ENCODE measurements around the gene CENPC. TPM values are rescaled to one million over a fixed set of nuclear protein-coding genes. Genes with fewer than 3 reads are reported as not detected.

Gene CENPC
- polyA plus RNA-seq, 1 of the 3 experiments (the other 2 are of a cell fraction) = 2.2 TPM

GRCh38 chr4:67550451-67550850 lies 5.1 kb upstream of the CENPC start:
- DNase-seq = no peak
- ChIA-PET POLR2A (no interaction called here), CTCF (interaction anchor here (0.6 to 1.8 kb wide), 4 partner anchors 11 to 164 kb away, joined by 3 read pairs; no protein-coding TSS in a partner anchor)
- Histone ChIP-seq H4K20me1 (ENCODE audit: insufficient read depth) (no peaks in the 10 kb centered on the region), H3K4me1 (ENCODE audit: control insufficient read depth in 1 of 2, insufficient read depth in 2 of 2, low read depth in 1 of 2, low read length in 1 of 2) (no peaks in the 10 kb centered on the region; a peak in 1 of 4 replicates), H2AFZ (ENCODE audit: low read depth) (no peak overlapping the region), H3K36me3 (replicated peaks in 1 of 2; ENCODE audit: control insufficient read depth in 1 of 2, insufficient read depth in 2 of 2, low read length in 1 of 2) (no peaks in the 10 kb centered on the region), H3K4me3 (ENCODE audit: low read depth in 2 of 2, low read length in 1 of 2) (no peak overlapping the region), H3K27ac (ENCODE audit: low read depth in 2 of 2, low read length in 1 of 2) (no peak overlapping the region), H3K9ac (no peak overlapping the region), H3K27me3 (ENCODE audit: insufficient read depth) (no peaks in the 10 kb centered on the region), H3F3A (replicated peaks; ENCODE audit: insufficient read depth) (peaks cover 8% of the 10 kb centered on the region), H3K9me2 (no peaks in the 10 kb centered on the region), H3K79me2 (ENCODE audit: insufficient read depth) (no peaks in the 10 kb centered on the region), H3K9me3 (no peaks in the 10 kb centered on the region), H3K4me2 (no peak overlapping the region)
- TF ChIP-seq RCOR1 (IDR thresholded peaks at IDR 0.05; ENCODE audit: low read length) (no peak), RAD21 (IDR thresholded peaks at IDR 0.05; ENCODE audit: low read length) (no peak), ELF1 (IDR thresholded peaks at IDR 0.05) (no peak), YY1 (IDR thresholded peaks at IDR 0.05; ENCODE audit: low read depth) (no peak)

GRCh38 chr4:67549123-67549522 lies 3.8 kb upstream of the CENPC start:
- Histone ChIP-seq H3F3A (replicated peaks; ENCODE audit: insufficient read depth) (peaks cover 8% of the 10 kb centered on the region), H3K27ac (ENCODE audit: low read depth in 2 of 2, low read length in 1 of 2) (no peak overlapping the region), H2AFZ (ENCODE audit: low read depth) (no peak overlapping the region), H4K20me1 (ENCODE audit: insufficient read depth) (no peaks in the 10 kb centered on the region), H3K9me3 (no peaks in the 10 kb centered on the region), H3K36me3 (replicated peaks in 1 of 2; ENCODE audit: control insufficient read depth in 1 of 2, insufficient read depth in 2 of 2, low read length in 1 of 2) (no peaks in the 10 kb centered on the region), H3K79me2 (ENCODE audit: insufficient read depth) (peaks cover 11% of the 10 kb centered on the region), H3K27me3 (ENCODE audit: insufficient read depth) (no peaks in the 10 kb centered on the region), H3K4me2 (no peak overlapping the region), H3K4me3 (ENCODE audit: low read depth in 2 of 2, low read length in 1 of 2) (no peak overlapping the region), H3K9me2 (no peaks in the 10 kb centered on the region), H3K9ac (no peak overlapping the region), H3K4me1 (ENCODE audit: control insufficient read depth in 1 of 2, insufficient read depth in 2 of 2, low read depth in 1 of 2, low read length in 1 of 2) (peaks cover 0 to 3% of the 10 kb centered on the region in 2 experiments; a peak in 1 of 4 replicates)
- POLR2A ChIA-PET = no interaction called here
- TF ChIP-seq CHD2 (IDR thresholded peaks at IDR 0.05; ENCODE audit: low read length, partially characterized antibody) = no peak
- TF ChIP-seq SMC3 (IDR thresholded peaks at IDR 0.05; ENCODE audit: low read depth, low read length) = peak; percentile 22; the same call in 1 of the 2 replicates
- no peak for TF ChIP-seq GATA2 (CRISPR knock-in tag; IDR thresholded peaks at IDR 0.05)
- TF ChIP-seq RAD21 (IDR thresholded peaks at IDR 0.05; ENCODE audit: low read length) = peak; percentile 75
- no peak for TF ChIP-seq NFIC (IDR thresholded peaks at IDR 0.05; ENCODE audit: borderline replicate concordance)
- peak; percentile 58 for TF ChIP-seq CTCF (IDR thresholded peaks at IDR 0.05)
- peak; percentile 21 for DNase-seq
- CTCF ChIA-PET = interaction anchor here (0.8 kb wide), 1 partner anchor 14 kb away, joined by 4 read pairs; no protein-coding TSS in a partner anchor
- WGBS (ENCODE audit: low lambda C conversion rate) = 5% methylated on average over 1 of the region's 1 CpG

GRCh38 chr4:67546971-67547370 lies 1.7 kb upstream of the CENPC start:
- Histone ChIP-seq H3K4me3 (ENCODE audit: low read depth in 2 of 2, low read length in 1 of 2) (no peak overlapping the region), H2AFZ (ENCODE audit: low read depth) (0 out of 2 replicates have a peak overlapping the region, but pooled peaks have one; percentile 95), H3K4me2 (no peak overlapping the region), H4K20me1 (ENCODE audit: insufficient read depth) (no peaks in the 10 kb centered on the region), H3K27me3 (ENCODE audit: insufficient read depth) (no peaks in the 10 kb centered on the region), H3K36me3 (replicated peaks in 1 of 2; ENCODE audit: control insufficient read depth in 1 of 2, insufficient read depth in 2 of 2, low read length in 1 of 2) (peaks cover 8 to 14% of the 10 kb centered on the region in 2 experiments), H3K9me2 (no peaks in the 10 kb centered on the region), H3F3A (replicated peaks; ENCODE audit: insufficient read depth) (peaks cover 8% of the 10 kb centered on the region), H3K9ac (no peak overlapping the region), H3K4me1 (ENCODE audit: control insufficient read depth in 1 of 2, insufficient read depth in 2 of 2, low read depth in 1 of 2, low read length in 1 of 2) (peaks cover 0 to 13% of the 10 kb centered on the region in 2 experiments; a peak in 2 of 4 replicates), H3K9me3 (no peaks in the 10 kb centered on the region), H3K27ac (ENCODE audit: low read depth in 2 of 2, low read length in 1 of 2) (no peak overlapping the region), H3K79me2 (ENCODE audit: insufficient read depth) (peaks cover 33% of the 10 kb centered on the region)
- no peak for DNase-seq
- ChIA-PET POLR2A (no interaction called here), CTCF (no interaction called here)
- 72% methylated on average over 4 of the region's 4 CpGs for WGBS (ENCODE audit: low lambda C conversion rate)
- TF ChIP-seq NFIC (IDR thresholded peaks at IDR 0.05; ENCODE audit: borderline replicate concordance) (no peak), EP300 (IDR thresholded peaks at IDR 0.05; ENCODE audit: borderline replicate concordance in 1 of 2, low read depth in 1 of 2, low read length in 1 of 2) (no peak), RXRA (IDR thresholded peaks at IDR 0.05; ENCODE audit: borderline replicate concordance, low read depth) (no peak), TCF12 (IDR thresholded peaks at IDR 0.05) (no peak), CTCF (IDR thresholded peaks at IDR 0.05) (no peak), USF2 (IDR thresholded peaks at IDR 0.05; ENCODE audit: borderline replicate concordance, low read depth, low read length) (no peak), FOSL2 (IDR thresholded peaks at IDR 0.05; ENCODE audit: borderline replicate concordance, low read depth) (no peak), CHD2 (IDR thresholded peaks at IDR 0.05; ENCODE audit: low read length, partially characterized antibody) (no peak), IRF3 (IDR thresholded peaks at IDR 0.05; ENCODE audit: low read depth, low read length) (no peak), MEF2A (IDR thresholded peaks at IDR 0.05; ENCODE audit: borderline replicate concordance, low read depth) (no peak)

Data from SK-N-SH (cell line).